ENCODE data around the gene MRPL32.

MRPL32 gene

GRCh38 chr7:42928754-42929153 is 3.4 kb upstream of the MRPL32 start:
- no peak for DNase-seq

GRCh38 chr7:42929449-42929848 is 2.7 kb upstream of the MRPL32 start:
- DNase-seq, result no peak

- DNase-seq, result no peak
Measured at GRCh38 chr7:42930889-42931288, 1.3 kb upstream of the MRPL32 start.

GRCh38 chr7:42931447-42931833 is 736 bp upstream of the MRPL32 start:
- no peak for DNase-seq

GRCh38 chr7:42932811-42933591 is 825 bp downstream of the MRPL32 start:
- no peak for DNase-seq

- DNase-seq, result no peak
Measured at GRCh38 chr7:42934291-42934690, 2.1 kb downstream of the MRPL32 start.

GRCh38 chr7:42935861-42936260 is 3.7 kb downstream of the MRPL32 start:
- no peak for DNase-seq

GRCh38 chr7:42939457-42940240 is 7.5 kb downstream of the MRPL32 start:
- no peak for DNase-seq

GRCh38 chr7:42940985-42941847 is 9.0 kb downstream of the MRPL32 start:
- DNase-seq, result peak; percentile 61

GRCh38 chr7:42945821-42946626 is 13.8 kb downstream of the MRPL32 start:
- DNase-seq, result no peak

GRCh38 chr7:42946627-42946950 is 14.4 kb downstream of the MRPL32 start:
- DNase-seq, result no peak

- DNase-seq, result no peak
Measured at GRCh38 chr7:42947521-42947920, 15.3 kb downstream of the MRPL32 start.

- DNase-seq, result no peak
Measured at GRCh38 chr7:42950417-42950816, 18.2 kb downstream of the MRPL32 start.

- no peak for DNase-seq
Measured at GRCh38 chr7:42952328-42952727, 20.2 kb downstream of the MRPL32 start.

- DNase-seq, result no peak
Measured at GRCh38 chr7:42953994-42954393, 21.8 kb downstream of the MRPL32 start.

- no peak for DNase-seq
Measured at GRCh38 chr7:42956062-42956461, 23.9 kb downstream of the MRPL32 start.

- no peak for DNase-seq
Measured at GRCh38 chr7:42959549-42959948, 27.4 kb downstream of the MRPL32 start.

- no peak for DNase-seq
Measured at GRCh38 chr7:42960762-42961161, 28.6 kb downstream of the MRPL32 start.

GRCh38 chr7:42961170-42961569 is 29.0 kb downstream of the MRPL32 start:
- DNase-seq, result no peak

GRCh38 chr7:42964293-42964692 is 32.1 kb downstream of the MRPL32 start:
- DNase-seq, result no peak

GRCh38 chr7:42964849-42965805 is 33.0 kb downstream of the MRPL32 start:
- DNase-seq, result no peak
